HG02938 (cell line): Measurements from ENCODE around the gene COMP.
"Not testable (repeated sequence)": the region's sequence is repeated elsewhere in the genome, so short reads cannot be mapped to it uniquely, and the experiment has no call there.

Source experiments
- ATAC-seq: cut with Tn5 transposase; IDR thresholded peaks from one replicate; pipeline ENCODE4 v1.9.1; 2021; ENCODE audit warnings: mild to moderate bottlenecking, moderate library complexity; ENCODE audit not compliant: unreplicated experiment

The COMP gene

DNA sequence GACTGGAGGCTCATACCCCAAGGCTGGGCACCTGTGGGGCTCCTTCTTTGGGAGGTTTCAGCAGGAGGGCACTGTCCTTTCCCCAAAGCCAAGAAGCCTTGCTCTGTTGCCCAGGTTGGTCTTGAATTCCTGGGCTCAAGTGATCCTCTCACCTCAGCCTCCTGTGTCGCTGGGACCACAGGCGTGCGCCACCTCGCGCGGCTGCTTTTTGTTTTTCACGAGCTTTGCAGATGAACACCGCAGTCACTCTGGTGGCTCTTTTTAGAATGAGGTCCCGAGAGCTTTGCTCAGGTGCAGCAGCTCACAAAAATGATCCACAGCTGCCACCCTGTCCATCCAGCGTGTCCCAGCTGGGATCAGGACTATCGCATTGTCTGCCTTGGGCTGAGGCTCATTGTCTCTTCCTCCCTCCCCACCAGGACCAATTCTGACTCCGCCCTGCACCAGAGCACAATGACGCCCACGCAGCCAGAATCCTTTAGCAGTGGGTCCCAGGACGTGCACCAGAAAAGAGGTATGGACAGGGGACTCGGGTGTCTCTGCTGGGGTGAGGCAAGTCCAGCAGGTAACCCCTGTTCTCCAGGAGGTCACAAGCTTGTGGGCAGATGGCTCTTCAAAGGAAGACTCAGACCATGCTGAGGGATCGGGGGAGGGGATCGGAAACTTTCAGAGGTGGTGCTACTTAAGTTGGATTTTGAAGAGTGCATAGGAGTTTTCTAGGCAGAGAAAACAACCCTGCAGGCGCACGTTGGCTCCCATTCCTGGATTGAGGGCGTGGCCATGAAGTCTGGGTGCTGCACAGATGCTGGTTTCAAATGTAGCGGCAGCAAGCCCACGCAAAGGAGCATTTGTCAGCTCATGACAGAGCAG is 41.5 kb downstream of the COMP start:
- no peak for ATAC-seq

DNA sequence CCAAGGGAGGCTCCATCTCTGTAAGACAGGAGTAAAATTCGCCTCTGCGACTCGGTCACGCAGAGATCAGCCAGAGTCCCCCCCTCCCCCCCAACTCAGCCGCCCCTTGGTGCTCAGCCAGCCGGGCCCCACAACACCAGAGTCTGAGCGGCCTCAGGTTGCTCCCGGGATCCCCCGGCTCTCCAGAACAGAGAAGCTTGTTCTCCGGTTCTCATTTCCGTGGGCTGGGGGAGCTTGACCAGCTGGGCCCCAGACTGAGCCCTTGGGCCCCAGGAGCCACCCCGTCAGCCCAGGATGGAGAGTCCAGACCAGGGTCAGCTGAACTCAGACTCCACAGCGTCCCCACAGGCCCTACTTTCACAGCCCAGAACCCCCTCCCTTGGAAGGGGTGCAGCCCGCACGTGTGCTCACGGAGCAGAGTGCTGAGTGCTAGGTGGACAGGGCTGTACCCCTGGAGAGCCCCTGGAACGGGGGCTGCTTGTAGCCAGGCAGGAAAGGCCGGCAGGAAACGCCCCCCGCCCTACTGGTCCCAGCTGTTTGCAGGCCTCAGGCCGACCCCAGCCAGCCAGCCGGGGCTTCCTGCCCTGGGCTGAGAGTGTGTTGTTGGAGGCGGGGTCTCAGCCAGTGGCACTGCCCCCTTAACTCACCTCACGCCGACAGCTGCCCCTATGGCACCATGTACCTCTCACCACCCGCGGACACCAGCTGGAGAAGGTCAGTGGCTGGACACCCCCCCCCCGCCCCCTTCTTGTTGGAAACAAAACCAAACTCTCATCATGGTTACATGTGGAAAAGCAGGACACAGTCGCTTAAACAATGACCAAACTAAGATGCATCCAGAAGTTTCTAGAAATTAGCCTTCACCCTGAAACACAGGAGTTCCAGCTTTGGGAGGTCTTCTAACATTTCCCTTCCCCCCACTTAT is 44.4 kb downstream of the COMP start:
- ATAC-seq = no peak

DNA sequence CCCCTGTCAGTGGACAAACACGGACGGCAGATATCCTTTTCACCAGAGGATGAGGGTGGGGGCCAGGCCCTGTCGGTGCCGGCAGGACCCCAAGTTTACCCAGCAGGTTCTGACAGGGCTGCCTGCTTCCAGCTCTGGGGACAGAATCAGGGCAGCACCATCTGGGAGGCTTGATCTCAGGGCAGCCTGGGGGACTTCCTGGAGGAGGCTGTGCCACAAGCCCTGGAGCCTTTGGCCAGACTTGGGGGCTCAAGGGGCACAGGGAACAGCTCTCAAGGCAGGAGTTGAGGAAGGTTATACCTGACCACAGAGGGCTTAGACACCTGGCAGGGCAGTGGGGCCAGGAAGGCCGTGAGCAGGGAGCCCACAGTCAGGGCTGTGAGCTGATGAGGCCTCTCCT is 45.2 kb downstream of the COMP start:
- ATAC-seq = no peak

DNA sequence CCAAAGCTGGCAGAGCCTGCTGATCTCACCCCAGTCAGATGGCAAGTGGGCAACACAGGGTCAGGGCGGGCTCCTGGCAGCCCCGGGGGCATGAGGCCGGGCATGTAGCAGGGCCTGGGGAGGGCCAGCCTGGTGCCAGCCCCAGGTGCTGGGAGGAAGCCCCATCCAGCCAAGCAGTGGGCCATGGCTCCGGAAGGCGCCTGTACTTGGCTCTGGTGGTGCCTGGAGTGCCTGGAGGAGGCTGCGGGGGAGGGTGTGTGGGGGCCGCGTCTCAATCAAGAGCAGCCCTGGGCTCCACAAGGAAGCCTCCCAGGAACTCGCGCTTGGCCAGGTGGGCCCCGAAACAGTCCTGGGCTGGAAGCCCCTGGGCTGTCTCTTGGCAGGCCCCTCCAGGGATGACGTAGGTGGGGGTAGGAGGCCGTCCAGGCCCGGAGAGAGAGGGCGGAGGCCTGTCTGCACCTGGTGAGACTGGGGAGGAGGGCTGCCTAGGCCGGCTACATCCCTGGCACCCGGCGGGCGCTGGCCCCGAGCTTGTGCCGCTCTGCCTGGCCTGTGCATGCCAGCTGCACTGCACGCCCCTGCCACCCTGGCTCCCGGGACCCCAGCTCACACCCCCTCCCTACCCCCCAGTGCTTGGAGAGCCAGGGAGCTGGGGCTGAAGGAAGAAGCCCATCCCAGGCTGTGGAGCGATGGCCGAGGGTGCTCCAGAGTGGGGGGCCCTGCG is 45.9 kb downstream of the COMP start:
- no peak for ATAC-seq

DNA sequence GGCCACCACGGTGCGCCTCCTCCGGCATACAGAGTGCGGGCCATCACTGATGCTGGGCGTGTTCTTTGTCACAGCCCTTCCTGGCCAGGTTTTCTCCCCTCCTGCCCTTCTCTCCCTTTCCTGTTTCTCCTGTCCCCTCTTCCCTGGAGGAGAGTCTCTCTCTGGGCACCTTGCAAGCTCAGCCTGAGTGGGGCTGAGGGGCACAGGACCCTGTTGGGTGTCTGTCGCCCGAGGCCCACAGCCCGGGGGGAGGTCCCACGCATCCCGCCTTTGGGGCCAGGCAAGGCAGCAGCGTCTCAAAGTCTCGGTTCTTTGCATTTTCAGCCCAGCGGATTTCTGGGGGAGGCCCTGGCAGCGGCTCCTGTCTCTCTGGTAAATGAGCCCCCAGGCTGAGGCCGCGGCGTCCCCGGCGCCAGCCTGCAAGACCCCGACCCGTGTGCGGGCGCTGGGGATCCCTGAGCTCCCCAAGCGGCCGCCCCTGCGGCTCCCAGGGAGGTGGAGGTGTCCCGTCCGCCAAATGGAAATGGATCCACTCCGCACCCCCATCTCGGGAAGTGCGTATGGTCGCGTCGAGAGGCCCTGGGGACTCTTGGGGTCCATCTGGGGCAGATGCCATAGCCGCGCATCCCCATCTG is 47.2 kb downstream of the COMP start:
- no peak for ATAC-seq

DNA sequence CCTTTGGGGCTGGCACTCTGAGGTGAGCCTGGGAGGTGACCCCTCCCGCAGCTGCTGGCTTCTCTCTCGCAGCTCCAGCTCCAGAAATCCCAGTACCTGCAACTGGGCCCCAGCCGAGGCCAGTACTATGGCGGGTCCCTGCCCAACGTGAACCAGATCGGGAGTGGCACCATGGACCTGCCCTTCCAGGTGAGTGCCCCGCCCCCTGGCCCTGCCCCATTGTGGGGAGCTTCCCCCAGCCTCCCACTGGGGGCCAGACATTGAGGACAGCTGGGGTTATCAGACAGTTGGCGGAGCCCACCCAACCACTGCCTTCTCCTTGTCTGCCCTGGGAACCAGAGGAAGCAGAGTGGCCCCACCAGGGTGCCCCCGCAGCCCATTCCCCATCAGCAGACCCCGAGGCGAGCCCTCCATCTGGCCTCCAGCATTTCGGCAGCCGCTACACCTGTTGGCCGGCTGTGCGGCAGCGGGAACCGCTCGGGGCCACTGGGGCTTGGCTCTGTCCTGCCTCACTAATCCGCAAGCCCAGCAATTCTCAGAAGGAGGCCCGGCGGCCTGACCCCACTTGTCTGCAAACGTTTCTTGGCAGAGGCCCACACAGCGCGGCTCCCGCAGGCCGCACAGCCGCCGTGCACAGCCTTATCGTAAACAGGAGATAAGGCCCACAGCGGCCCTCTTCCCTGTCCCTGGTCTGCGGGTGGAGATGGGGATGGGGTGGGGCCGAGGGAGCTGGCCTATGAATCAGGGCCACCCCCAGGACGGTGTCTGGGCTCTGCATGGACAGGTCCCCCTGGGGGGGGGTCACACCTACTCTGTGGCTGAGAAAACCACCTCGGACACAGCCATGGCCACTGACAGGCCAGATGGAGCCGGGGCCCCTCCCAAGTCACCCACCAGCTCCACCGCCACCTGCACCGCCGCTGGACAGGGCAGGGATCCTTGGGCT is 48.0 kb downstream of the COMP start:
- no peak for ATAC-seq

DNA sequence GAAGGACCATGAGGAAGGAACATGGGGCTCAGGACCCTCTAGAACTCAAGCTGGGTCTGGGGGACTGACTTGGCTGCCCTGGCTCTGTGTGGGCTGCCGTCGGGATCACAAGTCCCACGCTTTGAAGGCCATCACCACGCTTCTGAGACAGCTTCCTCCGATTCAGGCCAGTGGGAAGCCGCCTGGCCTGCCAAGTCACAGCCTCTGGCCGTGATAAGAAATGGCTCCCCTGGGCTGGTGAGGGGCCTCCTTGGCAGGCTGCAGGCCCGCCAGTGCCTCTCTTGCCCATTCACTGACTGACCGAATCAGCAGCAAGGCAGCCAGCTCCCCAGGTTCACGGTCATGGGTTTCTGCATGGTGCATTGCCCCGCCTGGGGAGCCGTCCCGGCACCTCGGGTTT is 48.8 kb downstream of the COMP start:
- ATAC-seq = no peak

DNA sequence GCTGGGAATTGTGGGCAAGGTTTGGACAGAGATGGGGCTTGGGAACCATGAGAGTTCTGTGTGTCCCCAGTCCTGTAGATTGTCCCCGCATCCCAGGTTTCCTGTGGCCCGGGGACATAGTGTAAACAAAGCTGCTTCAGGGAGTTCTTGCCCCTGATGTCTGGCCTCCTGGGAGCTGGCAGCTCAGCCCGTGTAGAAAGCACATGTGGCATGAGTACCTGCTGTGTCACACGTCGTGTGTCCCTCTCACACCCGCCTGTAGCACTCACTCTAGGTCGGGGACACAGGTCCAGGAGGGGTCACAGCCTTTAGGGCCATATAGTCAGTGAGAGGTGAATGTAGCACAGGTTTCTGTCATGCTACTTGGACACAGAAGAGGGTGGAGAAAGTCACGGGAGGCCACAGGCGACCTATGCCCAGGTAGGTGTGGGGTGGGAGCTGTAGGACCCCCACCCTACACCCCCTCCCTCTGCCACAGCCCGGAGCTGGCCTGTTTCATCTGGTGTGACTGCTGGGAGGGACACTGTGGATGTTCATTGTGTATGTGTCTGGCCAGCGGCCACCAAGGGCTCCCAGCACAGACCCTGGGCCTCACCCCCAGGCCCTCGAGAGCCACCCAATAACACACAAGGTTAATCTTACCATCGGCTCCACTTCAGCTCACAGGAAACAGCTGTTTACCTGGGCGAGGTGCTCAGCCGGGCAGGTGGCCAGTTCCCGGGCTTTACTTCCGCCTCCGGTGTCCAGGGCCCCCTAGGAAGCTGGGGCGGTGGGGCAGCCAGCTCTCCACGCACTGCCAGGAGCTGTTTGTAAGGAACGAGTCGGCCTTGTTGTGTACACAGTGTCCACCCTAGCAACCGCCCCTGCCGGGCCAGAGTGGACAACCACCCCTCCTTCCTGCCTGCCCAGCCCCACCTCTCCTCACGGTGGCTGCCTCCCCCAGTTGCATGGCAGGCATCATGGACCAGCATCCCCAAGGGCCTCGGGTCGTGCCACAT is 49.7 kb downstream of the COMP start:
- no peak for ATAC-seq

DNA sequence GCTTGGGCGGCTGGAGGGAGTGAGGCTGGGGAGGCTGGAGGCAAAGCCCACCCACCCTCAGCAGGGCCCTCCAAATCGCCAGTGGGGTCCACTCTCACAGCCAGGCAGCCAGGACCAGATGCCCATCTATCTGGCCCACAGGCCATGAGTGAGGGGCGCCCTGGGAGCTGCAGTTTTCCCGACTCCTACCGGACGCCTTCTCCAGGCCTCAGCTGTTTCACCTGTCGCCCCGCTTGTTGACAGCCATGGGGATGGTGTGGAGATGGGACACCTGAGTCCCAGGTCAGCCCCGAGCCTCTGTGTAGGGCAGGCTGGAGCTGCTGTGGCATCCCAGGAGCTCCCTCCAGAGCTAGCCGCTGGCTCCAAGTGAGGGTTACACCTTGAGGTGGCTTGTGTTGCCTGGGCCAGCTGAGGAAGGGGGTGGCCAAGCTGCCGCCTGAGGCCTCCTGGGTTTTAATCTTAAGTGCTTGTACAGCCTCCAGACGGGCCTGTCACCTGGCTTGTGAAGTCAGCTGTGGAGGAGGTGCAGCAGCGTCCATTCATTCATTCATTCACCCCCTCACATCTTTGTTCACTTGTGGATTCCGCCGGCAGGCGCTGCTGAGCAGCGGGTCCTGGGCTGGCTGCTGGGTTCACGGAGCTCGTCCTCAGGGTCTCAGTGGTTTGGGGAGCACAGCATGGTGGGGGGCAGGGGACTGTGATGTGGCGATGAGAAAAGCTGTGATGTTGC is 52.0 kb downstream of the COMP start:
- no peak for ATAC-seq

DNA sequence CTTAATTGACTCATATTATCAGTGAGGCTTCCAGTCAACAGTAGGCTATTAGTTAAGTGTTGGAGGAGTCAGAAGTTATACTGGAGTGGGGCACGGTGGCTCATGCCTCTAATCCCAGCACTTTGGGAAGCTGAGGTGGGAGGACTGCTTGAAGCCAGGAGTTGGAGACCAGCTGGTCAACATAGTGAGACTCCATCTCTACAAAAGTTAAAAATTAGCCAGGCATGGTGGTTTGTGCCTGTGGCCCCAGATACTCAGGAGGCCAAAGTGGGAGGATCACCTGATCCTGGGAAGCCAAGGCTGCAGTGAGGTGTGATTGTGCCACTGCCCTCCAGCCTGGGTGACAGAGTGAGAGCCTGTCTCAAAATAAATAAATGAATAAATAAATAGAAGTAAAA is 53.2 kb downstream of the COMP start:
- ATAC-seq = no peak

DNA sequence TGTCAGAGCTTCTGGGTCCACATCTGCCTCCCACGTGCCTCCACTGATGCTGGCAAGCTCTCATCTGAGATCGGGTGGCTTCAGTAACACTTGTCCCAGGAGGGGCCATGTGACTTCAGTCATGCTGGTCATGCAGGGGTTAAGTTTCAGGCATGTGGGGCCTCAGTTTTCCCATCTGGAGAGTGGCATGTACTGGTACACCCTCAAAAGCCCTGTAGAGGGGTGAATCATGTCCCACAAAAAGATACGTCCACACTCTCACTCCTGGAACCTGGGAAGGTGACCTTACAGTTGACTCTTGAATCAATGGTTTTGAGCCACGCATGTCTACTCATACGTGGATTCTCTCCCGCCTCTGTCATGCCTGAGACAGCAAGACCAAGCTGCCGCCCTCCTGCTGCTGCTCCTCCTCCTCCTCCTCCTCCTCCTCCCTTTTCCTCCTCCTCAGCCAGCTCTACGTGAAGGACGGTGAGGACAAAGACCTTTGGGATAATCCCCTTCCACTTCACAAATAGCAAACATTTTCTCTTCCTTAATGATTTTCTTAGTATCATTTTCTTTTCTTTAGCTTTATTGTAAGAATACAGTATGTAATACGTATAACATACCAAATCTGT is 53.7 kb downstream of the COMP start:
- ATAC-seq = no peak

DNA sequence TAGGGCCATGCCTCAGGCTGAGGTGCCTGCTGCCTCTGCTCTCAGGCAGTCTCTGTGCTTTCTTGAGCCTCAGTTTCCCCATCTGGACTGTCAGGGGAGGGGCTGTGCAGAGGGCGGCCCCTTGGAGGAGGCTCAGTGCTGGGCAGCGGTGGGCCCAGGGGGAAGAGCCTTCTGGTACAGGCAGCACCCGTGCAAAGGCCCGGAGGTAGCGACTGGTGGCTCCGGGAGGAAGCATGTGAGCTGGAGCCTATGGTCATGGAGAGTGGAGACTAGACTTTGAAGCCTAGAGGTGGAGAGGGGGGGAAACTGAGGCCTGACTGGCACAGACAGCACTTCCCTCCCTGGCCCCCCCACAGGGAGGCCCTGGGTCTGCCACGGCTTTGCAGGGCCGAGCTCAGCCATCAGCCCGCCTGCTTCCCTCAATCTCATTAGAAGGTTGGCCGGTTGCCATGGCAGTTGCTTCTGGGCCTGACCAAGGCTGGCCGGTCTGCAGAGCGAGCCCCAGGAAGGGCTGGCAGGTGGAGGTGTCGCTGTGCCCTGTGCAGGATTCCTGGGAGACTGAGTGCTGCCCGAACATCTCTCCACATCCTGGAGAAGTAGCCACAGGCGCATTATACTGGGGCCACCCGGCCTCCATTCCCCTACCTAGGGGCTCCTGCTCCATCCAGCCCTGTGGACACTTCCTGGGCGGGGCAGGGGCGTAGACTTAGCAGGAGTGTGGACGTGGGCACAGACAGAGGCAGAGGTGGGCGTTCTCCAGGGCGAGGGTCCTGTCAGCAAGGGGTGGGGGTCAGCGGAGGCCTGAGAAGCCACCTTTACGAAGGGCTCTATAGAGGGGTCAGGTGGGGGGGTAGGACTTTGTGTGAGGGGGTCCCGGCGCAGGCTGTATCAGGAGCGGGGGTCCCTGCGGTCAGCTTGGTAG is 54.4 kb downstream of the COMP start:
- ATAC-seq = no peak

DNA sequence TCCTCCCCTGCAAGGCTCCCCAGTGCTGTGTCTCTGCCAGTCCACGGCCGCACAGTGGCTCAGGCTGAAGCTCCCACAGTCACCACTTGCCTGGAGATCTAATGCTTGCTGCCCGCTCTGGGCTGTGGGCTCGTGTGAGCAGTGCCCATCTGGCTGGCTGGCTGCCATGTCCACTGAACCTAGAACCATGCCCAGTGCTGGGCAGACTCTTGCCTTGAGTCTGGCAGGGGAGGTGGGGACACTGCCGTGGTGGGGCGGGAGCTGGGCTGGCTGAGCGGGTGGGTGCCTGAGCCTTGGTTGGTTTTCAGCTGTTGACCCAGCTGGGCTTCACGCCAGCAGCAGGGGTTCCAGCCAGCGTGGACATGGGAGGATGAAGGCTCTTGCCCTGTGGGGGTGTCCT is 55.4 kb downstream of the COMP start:
- ATAC-seq = no peak

DNA sequence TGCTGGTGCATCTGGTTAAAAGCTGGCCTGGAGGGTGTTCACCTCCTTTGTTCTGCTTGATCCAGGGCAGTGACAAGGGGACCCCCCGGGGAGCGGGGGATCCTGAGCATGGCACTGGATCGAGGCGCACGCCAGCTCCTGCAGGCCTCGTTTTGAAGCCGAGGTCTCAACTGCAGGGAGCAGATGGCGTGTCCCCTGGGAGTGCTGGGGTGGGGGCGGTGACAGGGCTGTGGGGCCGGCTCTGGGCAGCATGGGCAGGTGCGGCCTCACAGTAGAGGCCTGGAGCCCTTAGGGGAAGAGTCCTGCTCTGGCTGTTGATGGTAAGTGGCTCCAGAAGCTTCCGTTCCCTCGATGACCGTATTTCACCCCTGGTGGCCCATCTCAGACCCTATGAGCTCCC is 55.8 kb downstream of the COMP start:
- ATAC-seq = no peak

DNA sequence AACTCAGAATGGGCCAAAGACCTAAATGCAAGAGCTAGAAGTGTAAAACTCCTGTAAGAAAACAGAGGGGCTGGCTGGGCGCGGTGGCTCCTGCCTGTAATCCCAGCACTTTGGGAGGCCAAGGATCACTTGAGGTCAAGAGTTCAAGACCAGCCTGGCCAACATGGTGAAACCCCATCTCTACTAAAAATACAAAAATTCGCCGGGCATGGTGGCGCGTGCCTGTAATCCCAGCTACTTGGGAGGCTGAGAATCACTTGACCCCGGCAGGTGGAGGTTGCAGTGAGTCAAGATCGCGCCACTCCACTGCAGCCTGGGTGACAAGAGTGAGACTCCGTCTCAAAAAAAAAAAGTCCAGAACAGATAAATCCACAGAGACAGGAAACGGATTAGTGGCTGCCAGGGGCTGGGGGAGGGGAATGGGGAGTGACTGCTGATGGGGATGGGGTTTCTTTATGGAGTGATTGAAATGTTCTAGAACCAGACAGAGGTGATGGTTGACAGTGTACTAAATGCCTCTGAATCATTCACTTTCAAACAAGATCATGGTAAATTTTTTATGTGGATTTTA is 57.3 kb downstream of the COMP start:
- not testable (repeated sequence) for ATAC-seq

DNA sequence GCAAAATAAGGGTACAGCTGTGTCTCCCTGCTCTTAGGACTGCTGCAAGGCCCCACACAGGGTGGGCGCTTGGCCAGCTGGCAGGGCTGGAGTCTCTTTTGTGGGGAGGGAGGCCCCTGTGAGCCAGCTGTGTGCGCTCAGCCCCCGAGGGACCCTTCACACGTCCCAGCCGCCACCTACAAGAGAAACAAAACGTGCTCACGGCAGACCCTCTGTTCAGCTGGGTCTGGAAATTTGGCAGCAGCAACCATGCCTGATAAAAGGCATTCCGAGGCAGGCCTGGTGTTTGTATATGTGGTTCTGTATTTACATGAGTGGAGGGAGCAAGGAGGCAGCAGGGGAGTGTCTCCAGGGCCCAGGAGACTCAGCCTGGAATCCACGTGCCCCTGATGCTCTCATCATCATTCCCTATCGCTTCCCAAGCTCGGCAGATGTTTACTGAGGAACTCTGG is 57.9 kb downstream of the COMP start:
- no peak for ATAC-seq
